Mucosa of descending colon (tissue), 3 donors: ENCODE data around the gene ITPA. TPM values are rescaled to one million over a fixed set of nuclear protein-coding genes. Genes with fewer than 3 reads are reported as not detected.

ENCODE experiments used
- ATAC-seq: fragments of 200-7000 bp; cut with Tn5 transposase; one replicate; pipeline ENCODE4 v1.9.1; 2020; ENCODE audit warnings: mild to moderate bottlenecking, moderate library complexity
- DNase-seq, 3 donors: peaks; one replicate each; pipeline ENCODE4 v3.0.0-alpha.2; 2020
- H3K36me3 ChIP-seq: fragments of 200-600 bp; one replicate; pipeline ENCODE4 v1.8.0; 2021; ENCODE audit warnings: low read depth, mild to moderate bottlenecking
- H3K4me1 ChIP-seq: fragments of 200-600 bp; one replicate; pipeline ENCODE4 v1.8.0; 2021; ENCODE audit warnings: low read depth, mild to moderate bottlenecking
- H3K4me3 ChIP-seq: fragments of 200-600 bp; one replicate; pipeline ENCODE4 v1.8.0; 2021; ENCODE audit warnings: mild to moderate bottlenecking
- H3K9me3 ChIP-seq: fragments of 200-600 bp; one replicate; pipeline ENCODE4 v1.8.0; 2021; ENCODE audit warnings: mild to moderate bottlenecking
- intact Hi-C, 2 donors: fragments of 100-400 bp; cut with DNase I in 1 of 2; cut with micrococcal nuclease in 1 of 2; formaldehyde crosslinking; loops; one replicate each; pipeline versions ENCODE4 v1.11.0 to v1.11.1; 2022; cut with DNase I, micrococcal nuclease
- total RNA-seq, 3 donors: library from RNA; stranded (reverse); fragmentation: NEBNext Ultra II Directional in 2 of 3; extraction: Animal tissue kit (Norgen Biotek cat#: 25700) in 2 of 3; gene quantifications; one replicate each; pipeline versions ENCODE4 v1.2.1 to v1.2.4, GENCODE V29; 2021 to 2023
- TF ChIP-seq, protein P1 (sequence below): fragments of 200-600 bp; IDR thresholded peaks from one replicate; pipeline ENCODE4 v1.8.0; 2022; ENCODE audit warnings: antibody characterized with exemption, mild to moderate bottlenecking
- donor health status: DM: no; HTN: no; CAD: no; lungs with moderate emphysema.
- donor health status: DM: no; HTN: no; CAD: no.
- donor health status: DM: no; HTN: yes; CAD: no.

Gene ITPA
- total RNA-seq, 3 donors from 2014 or later, result 29.8 to 44.7 (median 43.8) TPM

DNA sequence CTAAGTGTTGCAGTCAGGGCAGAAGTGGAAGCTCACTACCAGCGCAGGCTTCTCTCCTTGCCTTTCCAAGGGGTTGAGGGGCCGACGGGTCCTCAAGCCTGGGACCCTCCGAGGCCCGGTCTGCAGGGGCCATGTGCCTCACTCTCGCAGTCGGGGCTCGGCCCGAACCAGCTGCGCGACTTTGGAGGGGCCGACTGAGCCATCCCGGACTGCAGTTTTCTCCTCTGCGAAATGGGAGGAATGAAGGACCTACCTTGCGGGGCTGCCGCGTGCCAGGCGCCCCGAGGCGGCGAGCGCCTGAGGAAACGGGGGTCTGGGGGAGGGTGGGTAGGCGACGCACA lies 41.6 kb upstream of the ITPA start:
- DNase-seq, result peak in 1 of 3 donors; percentile 47
- intact Hi-C loops, result no loop called here
- H3K4me3 ChIP-seq, result no peak overlapping the region
- peak; percentile 8 for ATAC-seq
- TF ChIP-seq, protein P1, sequence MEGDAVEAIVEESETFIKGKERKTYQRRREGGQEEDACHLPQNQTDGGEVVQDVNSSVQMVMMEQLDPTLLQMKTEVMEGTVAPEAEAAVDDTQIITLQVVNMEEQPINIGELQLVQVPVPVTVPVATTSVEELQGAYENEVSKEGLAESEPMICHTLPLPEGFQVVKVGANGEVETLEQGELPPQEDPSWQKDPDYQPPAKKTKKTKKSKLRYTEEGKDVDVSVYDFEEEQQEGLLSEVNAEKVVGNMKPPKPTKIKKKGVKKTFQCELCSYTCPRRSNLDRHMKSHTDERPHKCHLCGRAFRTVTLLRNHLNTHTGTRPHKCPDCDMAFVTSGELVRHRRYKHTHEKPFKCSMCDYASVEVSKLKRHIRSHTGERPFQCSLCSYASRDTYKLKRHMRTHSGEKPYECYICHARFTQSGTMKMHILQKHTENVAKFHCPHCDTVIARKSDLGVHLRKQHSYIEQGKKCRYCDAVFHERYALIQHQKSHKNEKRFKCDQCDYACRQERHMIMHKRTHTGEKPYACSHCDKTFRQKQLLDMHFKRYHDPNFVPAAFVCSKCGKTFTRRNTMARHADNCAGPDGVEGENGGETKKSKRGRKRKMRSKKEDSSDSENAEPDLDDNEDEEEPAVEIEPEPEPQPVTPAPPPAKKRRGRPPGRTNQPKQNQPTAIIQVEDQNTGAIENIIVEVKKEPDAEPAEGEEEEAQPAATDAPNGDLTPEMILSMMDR, result no peak
- peaks cover 4% of the 10 kb centered on the region for H3K4me1 ChIP-seq
- H3K9me3 ChIP-seq, result no peaks in the 10 kb centered on the region
- H3K36me3 ChIP-seq, result no peaks in the 10 kb centered on the region

- Histone ChIP-seq H3K9me3 (no peaks in the 10 kb centered on the region), H3K4me3 (no peak overlapping the region), H3K36me3 (no peaks in the 10 kb centered on the region), H3K4me1 (peaks cover 8% of the 10 kb centered on the region)
- DNase-seq, result peak; percentile 62 to 75 (median 75)
- TF ChIP-seq, protein P1, result no peak
- intact Hi-C loops, result no loop called here
- peak; percentile 77 for ATAC-seq
Measured at GRCh38 chr20:3168079-3168828, 41.0 kb upstream of the ITPA start.

GRCh38 chr20:3168829-3169590 lies 40.3 kb upstream of the ITPA start:
- Histone ChIP-seq H3K4me1 (peaks cover 8% of the 10 kb centered on the region), H3K36me3 (no peaks in the 10 kb centered on the region), H3K4me3 (no peak overlapping the region), H3K9me3 (no peaks in the 10 kb centered on the region)
- TF ChIP-seq, protein P1, result no peak
- no peak for ATAC-seq
- DNase-seq, result no peak
- intact Hi-C loops, result no loop called here

- Histone ChIP-seq H3K4me1 (peaks cover 8% of the 10 kb centered on the region), H3K4me3 (no peak overlapping the region), H3K9me3 (no peaks in the 10 kb centered on the region), H3K36me3 (no peaks in the 10 kb centered on the region)
- TF ChIP-seq, protein P1, result no peak
- DNase-seq (no peak), ATAC-seq (no peak)
- intact Hi-C loops, result no loop called here
Measured at GRCh38 chr20:3171391-3172125, 37.7 kb upstream of the ITPA start.

- TF ChIP-seq, protein P1, result no peak
- H3K36me3 ChIP-seq, result no peaks in the 10 kb centered on the region
- no peak for DNase-seq
- H3K4me3 ChIP-seq, result no peak overlapping the region
- H3K4me1 ChIP-seq, result peaks cover 8% of the 10 kb centered on the region
- intact Hi-C loops, result no loop called here
- H3K9me3 ChIP-seq, result no peaks in the 10 kb centered on the region
- no peak for ATAC-seq
Measured at GRCh38 chr20:3172126-3172932, 37.0 kb upstream of the ITPA start.
